SU-DHL-6 (cell line): ENCODE data around the gene KCNIP4.

Experiments used
- H2AFZ ChIP-seq: fragments of 200-600 bp; sonication (generic); 2 replicates; pipeline ENCODE4 v1.6.1; 2014; ENCODE audit warnings: low read depth, mild to moderate bottlenecking, moderate library complexity, mixed read lengths, antibody characterized with exemption, low read length; ENCODE audit not compliant: severe bottlenecking
- H3F3A ChIP-seq: fragments of 200-600 bp; shearing (Covaris generic); 2 replicates; pipeline ENCODE4 v1.6.0; 2016; ENCODE audit warnings: antibody characterized with exemption, mild to moderate bottlenecking; ENCODE audit not compliant: insufficient read depth
- H3K27ac ChIP-seq: fragments of 200-600 bp; sonication (generic); 2 replicates; pipeline ENCODE4 v1.5.1; 2016; ENCODE audit warnings: low read depth, mild to moderate bottlenecking, low read length, moderate library complexity, mixed read lengths
- H3K27me3 ChIP-seq: fragments of 200-600 bp; sonication (generic), shearing (Covaris generic); 2 replicates; pipeline ENCODE4 v1.6.0; 2014; ENCODE audit warnings: mild to moderate bottlenecking, low read length
- H3K36me3 ChIP-seq: fragments of 200-600 bp; sonication (generic); 2 replicates; pipeline ENCODE4 v1.6.1; 2014; ENCODE audit warnings: mild to moderate bottlenecking, low read length, mixed read lengths
- H3K4me2 ChIP-seq: fragments of 300-600, 200-600 bp; shearing (Covaris generic), sonication (generic); 2 replicates; pipeline ENCODE4 v1.6.0; 2014; ENCODE audit warnings: low read length, low read depth, mild to moderate bottlenecking; ENCODE audit not compliant: poor library complexity, severe bottlenecking
- H3K4me3 ChIP-seq: fragments of 200-600 bp; sonication (generic); 2 replicates; pipeline ENCODE4 v1.5.1; 2014; ENCODE audit warnings: antibody characterized with exemption, low read length, mild to moderate bottlenecking, mixed read lengths; ENCODE audit not compliant: insufficient read depth, poor library complexity, severe bottlenecking
- H3K79me2 ChIP-seq: fragments of 200-600 bp; sonication (generic); 2 replicates; pipeline ENCODE4 v1.6.1; 2014; ENCODE audit warnings: mild to moderate bottlenecking, low read length, moderate library complexity; ENCODE audit not compliant: insufficient read depth
- H3K9ac ChIP-seq: fragments of 200-600 bp; sonication (generic); 2 replicates; pipeline ENCODE4 v1.7.0; 2014; ENCODE audit warnings: mild to moderate bottlenecking, low read length
- H3K9me2 ChIP-seq: fragments of 200-600 bp; sonication (generic); replicated peaks from 2 replicates; pipeline ENCODE4 v1.6.1; 2014; ENCODE audit warnings: low read length; ENCODE audit not compliant: insufficient read depth
- H3K9me3 ChIP-seq: fragments of 200-600 bp; sonication (generic); 2 replicates; pipeline ENCODE4 v1.6.1; 2014; ENCODE audit warnings: low read length, mixed read lengths; ENCODE audit not compliant: insufficient read depth
- H4K20me1 ChIP-seq: fragments of 200-600 bp; sonication (generic); 2 replicates; pipeline ENCODE4 v1.6.1; 2014; ENCODE audit warnings: low read depth, mild to moderate bottlenecking, antibody characterized with exemption, low read length, moderate library complexity, mixed read lengths
- EZH2phosphoT487 ChIP-seq: fragments of 200-600 bp; sonication (generic), shearing (Covaris generic); conservative IDR thresholded peaks from 2 replicates; pipeline ENCODE4 v1.6.1; 2018; ENCODE audit warnings: mild to moderate bottlenecking, antibody characterized with exemption, low read length, moderate library complexity, mixed read lengths
- TF ChIP-seq, protein P1 (sequence below): fragments of 200-600 bp; sonication (generic); IDR thresholded peaks from one replicate; pipeline ENCODE4 v1.5.1; 2017; ENCODE audit warnings: antibody characterized with exemption, mild to moderate bottlenecking, low read length, moderate library complexity; ENCODE audit not compliant: insufficient read depth, poor library complexity, severe bottlenecking

The KCNIP4 gene

DNA sequence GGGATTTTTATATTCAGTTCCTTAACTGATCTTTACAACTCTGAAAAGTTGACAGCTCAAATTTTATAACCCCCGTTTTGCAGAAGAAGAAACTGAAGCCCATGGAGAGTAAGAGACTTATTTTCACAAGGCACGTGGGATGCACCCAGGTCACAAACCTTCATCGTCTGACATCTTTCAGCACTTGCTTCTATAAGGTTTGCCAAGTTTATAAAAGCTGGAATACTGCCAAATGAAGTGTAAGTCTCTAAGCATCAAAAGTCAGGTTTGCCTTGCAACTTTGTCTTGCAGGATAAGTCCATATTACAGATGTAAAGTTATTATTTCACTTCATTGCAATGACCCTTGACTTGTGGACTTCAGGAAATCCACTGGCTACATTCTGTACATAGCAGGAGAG, 6.3 kb upstream of the KCNIP4 start:
- Histone ChIP-seq H3K4me2 (no peak overlapping the region), H3K27ac (no peak overlapping the region), H3K9me3 (no peaks in the 10 kb centered on the region), H3K27me3 (no peaks in the 10 kb centered on the region), H3K4me3 (no peak overlapping the region), H3K36me3 (no peaks in the 10 kb centered on the region), H4K20me1 (no peaks in the 10 kb centered on the region), H3K79me2 (no peaks in the 10 kb centered on the region), H3F3A (no peaks in the 10 kb centered on the region), H3K9ac (no peak overlapping the region), H2AFZ (no peak overlapping the region), H3K9me2 (no peaks in the 10 kb centered on the region)
- TF ChIP-seq EZH2phosphoT487: no peak
- TF ChIP-seq, protein P1, sequence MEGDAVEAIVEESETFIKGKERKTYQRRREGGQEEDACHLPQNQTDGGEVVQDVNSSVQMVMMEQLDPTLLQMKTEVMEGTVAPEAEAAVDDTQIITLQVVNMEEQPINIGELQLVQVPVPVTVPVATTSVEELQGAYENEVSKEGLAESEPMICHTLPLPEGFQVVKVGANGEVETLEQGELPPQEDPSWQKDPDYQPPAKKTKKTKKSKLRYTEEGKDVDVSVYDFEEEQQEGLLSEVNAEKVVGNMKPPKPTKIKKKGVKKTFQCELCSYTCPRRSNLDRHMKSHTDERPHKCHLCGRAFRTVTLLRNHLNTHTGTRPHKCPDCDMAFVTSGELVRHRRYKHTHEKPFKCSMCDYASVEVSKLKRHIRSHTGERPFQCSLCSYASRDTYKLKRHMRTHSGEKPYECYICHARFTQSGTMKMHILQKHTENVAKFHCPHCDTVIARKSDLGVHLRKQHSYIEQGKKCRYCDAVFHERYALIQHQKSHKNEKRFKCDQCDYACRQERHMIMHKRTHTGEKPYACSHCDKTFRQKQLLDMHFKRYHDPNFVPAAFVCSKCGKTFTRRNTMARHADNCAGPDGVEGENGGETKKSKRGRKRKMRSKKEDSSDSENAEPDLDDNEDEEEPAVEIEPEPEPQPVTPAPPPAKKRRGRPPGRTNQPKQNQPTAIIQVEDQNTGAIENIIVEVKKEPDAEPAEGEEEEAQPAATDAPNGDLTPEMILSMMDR: no peak

DNA sequence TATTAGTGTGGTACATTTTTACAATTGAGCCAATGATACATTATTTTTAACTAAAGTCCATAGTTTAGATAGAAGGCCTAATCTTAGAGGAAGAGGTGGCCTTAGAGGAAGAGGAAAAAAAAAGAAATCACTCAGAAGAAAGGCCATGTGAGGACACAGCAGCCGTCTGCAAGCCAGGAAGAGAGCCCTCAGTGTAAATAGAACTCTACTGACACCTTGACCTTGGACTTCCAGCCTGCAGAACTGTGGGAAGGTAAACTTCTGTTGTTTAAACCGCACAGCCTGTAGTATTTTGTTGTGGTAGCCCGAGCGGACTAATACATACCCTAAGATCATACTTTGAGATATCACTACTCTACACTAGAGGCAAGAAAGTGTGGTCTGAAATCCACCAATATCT, 5.1 kb upstream of the KCNIP4 start:
- Histone ChIP-seq H3K4me3 (no peak overlapping the region), H3K27ac (no peak overlapping the region), H3K9me2 (no peaks in the 10 kb centered on the region), H3F3A (no peaks in the 10 kb centered on the region), H2AFZ (no peak overlapping the region), H3K4me2 (no peak overlapping the region), H3K36me3 (no peaks in the 10 kb centered on the region), H3K79me2 (no peaks in the 10 kb centered on the region), H3K9ac (no peak overlapping the region), H3K9me3 (no peaks in the 10 kb centered on the region), H3K27me3 (no peaks in the 10 kb centered on the region), H4K20me1 (no peaks in the 10 kb centered on the region)
- TF ChIP-seq, protein P1: no peak
- TF ChIP-seq EZH2phosphoT487: no peak

DNA sequence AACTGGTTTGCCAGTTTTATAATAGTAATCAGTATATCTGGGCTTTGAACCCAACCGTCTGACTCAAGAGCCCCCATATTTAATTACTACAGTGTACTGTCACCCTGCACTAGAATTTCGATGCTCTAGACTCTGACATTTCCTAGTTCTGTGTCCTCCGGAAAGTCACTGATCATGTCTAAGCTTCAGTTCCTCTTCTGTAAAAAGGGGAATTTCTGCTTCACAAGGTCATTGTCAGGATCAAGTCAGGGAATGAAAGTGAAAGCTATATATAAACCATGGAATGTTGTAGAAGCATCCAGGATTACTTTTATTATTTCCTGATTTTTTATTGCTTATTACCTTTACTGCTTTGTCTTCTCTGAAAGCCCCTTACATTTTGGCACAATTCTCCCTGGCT, 4.0 kb upstream of the KCNIP4 start:
- no peaks in the 10 kb centered on the region for H4K20me1 ChIP-seq
- no peak overlapping the region for H3K27ac ChIP-seq
- H3K27me3 ChIP-seq: no peaks in the 10 kb centered on the region
- no peaks in the 10 kb centered on the region for H3K36me3 ChIP-seq
- H3K4me2 ChIP-seq: no peak overlapping the region
- TF ChIP-seq EZH2phosphoT487: no peak
- TF ChIP-seq, protein P1: no peak
- no peaks in the 10 kb centered on the region for H3K9me2 ChIP-seq
- no peak overlapping the region for H3K4me3 ChIP-seq
- H3K79me2 ChIP-seq: no peaks in the 10 kb centered on the region
- no peaks in the 10 kb centered on the region for H3F3A ChIP-seq
- no peaks in the 10 kb centered on the region for H3K9me3 ChIP-seq
- H2AFZ ChIP-seq: no peak overlapping the region
- no peak overlapping the region for H3K9ac ChIP-seq

DNA sequence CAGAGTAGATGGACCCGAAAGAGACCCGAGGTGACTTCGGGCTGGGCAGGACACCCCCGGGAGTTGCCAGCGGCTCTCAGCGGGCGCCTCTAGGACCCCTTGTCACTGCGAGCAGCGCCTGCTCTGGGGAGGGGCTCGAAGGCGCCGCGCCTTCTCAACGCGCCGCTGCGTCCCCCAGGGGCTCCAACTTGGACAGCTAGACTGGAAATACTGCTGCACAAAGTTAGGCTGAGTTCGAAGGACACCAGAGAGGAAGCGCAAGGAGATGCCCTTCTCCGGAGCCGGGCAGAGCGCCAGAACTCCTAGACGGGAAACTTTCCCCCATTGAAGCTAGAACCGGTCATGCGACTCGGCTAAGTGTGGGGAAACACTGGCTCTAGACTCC, 493 bp upstream of the KCNIP4 start:
- no peak overlapping the region for H2AFZ ChIP-seq

More for the DNA sequence above, 493 bp upstream of the KCNIP4 start:
- no peaks in the 10 kb centered on the region for H3K36me3 ChIP-seq
- no peaks in the 10 kb centered on the region for H3K27me3 ChIP-seq
- H3F3A ChIP-seq: no peaks in the 10 kb centered on the region
- H3K79me2 ChIP-seq: no peaks in the 10 kb centered on the region
- H3K4me3 ChIP-seq: no peak overlapping the region
- H3K9ac ChIP-seq: no peak overlapping the region
- TF ChIP-seq EZH2phosphoT487: no peak
- TF ChIP-seq, protein P1: no peak
- no peaks in the 10 kb centered on the region for H3K9me3 ChIP-seq
- H3K4me2 ChIP-seq: no peak overlapping the region
- no peak overlapping the region for H3K27ac ChIP-seq
- H4K20me1 ChIP-seq: no peaks in the 10 kb centered on the region
- H3K9me2 ChIP-seq: no peaks in the 10 kb centered on the region
